Measurements from ENCODE around the gene BRWD1. TPM values are rescaled to one million over a fixed set of nuclear protein-coding genes. Genes with fewer than 3 reads are reported as not detected.

The BRWD1 gene
- total RNA-seq, 1 experiment from 2014 or later = 29.5 TPM

DNA sequence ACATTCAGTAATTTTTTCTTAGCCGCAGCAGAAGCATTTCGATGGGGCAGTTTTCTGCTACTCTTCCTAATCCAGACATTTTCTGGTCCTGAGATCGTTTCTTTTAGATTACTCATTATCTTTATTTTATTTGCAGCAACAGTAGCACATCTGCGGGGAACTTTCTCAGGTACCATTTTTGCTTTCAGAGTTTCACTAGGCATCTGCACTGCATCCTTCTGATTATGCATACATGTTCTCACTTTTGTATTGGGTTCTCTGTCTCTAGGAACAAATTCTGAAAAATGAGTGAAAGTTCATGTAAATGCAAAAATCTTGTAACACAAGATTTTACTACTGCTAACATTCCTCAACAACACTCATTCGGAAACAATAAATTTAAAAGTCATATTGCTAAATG, 126.3 kb downstream of the BRWD1 start:
- DNase-seq (ENCODE audit: low read depth, low spot score) = no peak
- in situ Hi-C loops (cut with HindIII; ENCODE audit: low pct_unique_long_range_greater_than_20kb, low sequenced_read_pairs) = no loop called here

DNA sequence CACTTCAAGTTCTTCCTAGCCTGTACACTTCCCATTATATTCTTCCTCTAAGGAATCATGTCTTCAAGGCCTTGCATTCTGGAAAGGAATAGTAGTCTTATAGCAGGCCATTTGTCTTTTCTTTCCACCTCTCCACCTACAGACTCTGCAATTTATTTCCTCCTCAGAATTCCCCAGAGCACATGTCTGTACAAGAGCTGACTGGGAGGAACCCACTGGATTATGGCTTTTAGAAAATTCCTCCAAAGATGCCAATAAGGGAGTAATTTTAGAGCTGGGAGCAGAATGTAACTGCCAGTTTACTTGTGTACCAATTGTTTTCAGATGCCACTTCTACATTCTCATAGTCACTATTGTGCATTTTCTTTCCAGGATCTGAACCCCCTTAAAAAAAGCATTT, 126.8 kb downstream of the BRWD1 start:
- no peak for DNase-seq (ENCODE audit: low read depth, low spot score)
- in situ Hi-C loops (cut with HindIII; ENCODE audit: low pct_unique_long_range_greater_than_20kb, low sequenced_read_pairs) = no loop called here

DNA sequence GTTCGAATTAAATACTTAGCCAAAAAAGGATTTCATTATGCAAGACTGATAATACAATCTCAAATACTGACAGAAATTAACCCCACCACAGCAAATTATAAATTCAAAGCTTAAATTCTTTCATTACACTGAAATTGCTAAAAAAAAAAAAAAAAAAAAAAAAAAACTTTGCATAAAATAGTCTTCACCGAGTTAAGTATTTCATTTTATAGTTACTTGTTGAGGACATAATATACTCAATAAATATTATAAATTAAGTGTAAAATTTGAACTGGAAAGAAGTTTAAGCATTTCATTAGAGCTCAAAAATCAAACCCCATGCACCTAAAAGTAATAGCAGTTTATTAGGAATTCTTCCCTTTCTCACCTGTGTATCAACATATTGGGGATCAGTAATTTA, 128.3 kb downstream of the BRWD1 start:
- in situ Hi-C loops (cut with HindIII; ENCODE audit: low pct_unique_long_range_greater_than_20kb, low sequenced_read_pairs) = no loop called here
- no peak for DNase-seq (ENCODE audit: low read depth, low spot score)

DNA sequence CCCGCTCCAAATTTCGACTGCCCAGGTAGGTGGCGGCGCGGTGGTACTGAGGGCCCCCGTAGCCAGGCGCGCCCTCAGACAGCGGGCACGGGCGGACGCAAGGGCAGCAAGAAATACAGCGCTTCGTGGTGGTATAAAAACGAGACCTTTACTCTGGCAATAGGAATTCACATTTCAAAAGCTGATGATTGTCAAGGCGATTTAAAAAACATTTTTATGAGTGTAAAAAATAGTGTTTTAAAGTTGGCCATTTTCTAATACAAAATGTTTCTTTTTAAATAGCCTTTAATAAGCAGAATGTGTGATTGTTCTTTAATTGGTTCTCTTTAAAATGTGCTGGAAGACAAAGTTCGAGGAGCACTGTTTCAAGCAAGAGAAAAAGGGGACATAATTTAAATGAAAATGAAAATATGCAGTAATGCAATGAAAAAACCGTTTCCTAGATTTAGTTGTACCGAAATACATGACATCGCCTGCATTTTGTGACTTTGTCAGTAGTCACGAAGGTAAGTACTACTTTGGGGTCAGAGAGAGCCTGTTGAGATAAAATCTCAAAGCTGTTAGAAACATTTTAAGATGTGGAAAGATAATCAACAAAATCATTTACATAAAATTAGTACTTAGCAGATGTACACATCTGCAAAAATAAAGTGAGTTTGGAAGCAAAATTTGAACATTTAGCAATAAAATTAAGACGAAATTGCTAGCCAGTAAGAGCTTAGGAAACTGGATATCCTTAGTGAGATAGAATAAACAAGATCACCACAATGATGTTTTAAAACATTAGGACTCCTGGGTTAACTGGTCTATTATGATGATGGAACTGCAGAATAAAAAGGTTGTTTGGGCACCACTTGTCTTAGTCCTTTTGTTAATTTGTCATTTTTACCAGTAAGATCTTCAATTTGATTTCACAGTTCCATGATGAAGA, 129.1 kb downstream of the BRWD1 start:
- DNase-seq (ENCODE audit: low read depth, low spot score) = no peak
- in situ Hi-C loops (cut with HindIII; ENCODE audit: low pct_unique_long_range_greater_than_20kb, low sequenced_read_pairs) = no loop called here

DNA sequence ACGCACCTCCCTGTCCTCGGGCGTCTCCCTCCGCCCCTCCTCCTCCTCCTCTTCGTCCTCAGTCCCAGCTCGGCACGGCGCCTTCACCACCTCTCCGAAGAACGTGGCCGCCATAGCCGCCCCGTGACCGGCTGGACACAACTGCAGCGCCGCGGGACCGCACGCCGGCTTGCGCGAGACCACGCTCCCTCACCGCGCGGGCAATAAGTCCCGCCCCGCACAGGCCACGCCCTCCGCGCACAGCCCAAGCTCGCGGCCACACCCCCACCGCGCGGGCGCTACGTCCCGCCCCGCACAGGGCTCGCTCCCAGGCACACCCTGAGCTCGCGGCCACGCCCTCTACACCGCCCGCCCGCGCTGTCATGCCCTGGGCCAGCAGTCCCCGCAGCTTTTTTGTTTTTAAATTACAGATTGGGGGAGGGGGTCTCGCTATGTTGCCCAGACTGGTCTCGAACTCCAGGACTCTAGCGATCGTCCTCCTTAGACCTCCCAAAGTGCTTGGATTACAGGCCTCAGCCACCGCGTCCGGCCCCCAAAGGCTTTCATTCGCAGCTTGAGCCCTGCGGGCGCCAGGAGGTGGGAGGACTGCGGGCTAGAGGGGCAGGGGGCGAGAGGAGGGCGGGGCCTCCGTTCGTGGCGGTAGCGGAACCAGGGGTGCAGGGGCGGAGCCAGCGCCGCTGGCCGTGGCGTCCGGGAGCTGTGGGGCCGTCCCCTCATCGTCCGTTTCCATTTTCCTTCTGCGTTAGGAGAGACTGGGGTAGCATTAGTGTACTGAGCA, 130.0 kb downstream of the BRWD1 start, which contains the start of gene PSMG1:
Gene PSMG1, minus strand, starts transcription at position 180 of the 778 bp plus-strand sequence. Its CDS starts 66 bp downstream, at position 114.
- DNase-seq (ENCODE audit: low read depth, low spot score) = peak; percentile 89
- in situ Hi-C loops (cut with HindIII; ENCODE audit: low pct_unique_long_range_greater_than_20kb, low sequenced_read_pairs) = no loop called here

DNA sequence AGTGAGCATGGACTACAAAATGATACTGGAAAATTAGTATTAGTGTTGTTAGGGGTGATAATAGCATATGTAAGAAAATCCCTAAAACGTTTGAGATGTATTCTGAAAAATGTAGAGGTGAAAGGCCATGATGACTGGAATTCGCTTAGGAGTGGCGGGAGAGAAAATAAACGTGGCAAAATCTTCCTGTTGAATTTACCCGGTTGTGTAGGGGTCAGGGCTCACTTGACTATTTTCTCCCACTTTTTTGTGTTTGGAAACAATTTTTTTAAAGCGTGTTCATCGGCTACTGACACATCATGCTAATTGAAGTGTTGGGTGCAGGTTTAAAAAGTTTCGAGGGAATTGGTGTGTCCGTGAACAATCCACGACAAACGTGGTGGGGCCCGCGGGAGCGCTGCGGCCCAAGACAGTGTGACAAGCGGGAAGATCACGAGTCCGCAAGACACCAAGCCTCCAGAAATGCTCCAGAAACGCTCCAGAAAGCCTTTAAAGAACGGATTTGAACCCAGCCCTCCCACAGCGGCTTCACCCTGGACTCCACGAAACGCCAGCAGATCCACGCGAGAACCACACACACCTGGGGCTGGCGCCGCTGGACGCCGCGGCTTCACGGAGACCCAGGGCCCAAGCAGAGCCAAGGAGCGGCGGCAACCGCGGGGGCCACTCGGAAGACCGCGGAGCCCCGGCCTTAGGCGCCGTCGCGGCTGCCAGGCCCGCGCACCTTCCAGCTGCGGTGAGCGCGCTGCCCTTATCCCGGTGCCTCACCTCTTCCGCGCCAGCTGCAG, 130.8 kb downstream of the BRWD1 start:
- in situ Hi-C loops (cut with HindIII; ENCODE audit: low pct_unique_long_range_greater_than_20kb, low sequenced_read_pairs) = no loop called here
- no peak for DNase-seq (ENCODE audit: low read depth, low spot score)

DNA sequence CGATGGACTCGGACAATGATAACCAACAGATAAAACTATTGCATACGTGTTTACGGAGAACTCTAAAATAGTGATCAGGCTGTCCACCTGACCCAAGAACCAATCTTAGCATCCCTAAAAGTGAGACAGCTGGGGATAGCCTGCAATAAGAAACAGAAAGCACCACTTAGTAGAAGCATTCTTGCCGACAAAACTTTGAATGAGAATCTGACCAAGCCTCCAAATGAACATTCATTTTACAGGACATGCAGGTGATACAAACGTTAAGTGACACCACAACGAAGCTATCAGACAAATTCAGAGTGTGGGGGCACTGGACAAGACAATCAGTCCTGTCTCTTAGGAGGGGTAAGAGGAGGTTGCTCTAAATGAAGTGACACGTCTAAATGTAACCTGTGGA, 131.4 kb downstream of the BRWD1 start:
- no peak for DNase-seq (ENCODE audit: low read depth, low spot score)
- in situ Hi-C loops (cut with HindIII; ENCODE audit: low pct_unique_long_range_greater_than_20kb, low sequenced_read_pairs) = no loop called here

DNA sequence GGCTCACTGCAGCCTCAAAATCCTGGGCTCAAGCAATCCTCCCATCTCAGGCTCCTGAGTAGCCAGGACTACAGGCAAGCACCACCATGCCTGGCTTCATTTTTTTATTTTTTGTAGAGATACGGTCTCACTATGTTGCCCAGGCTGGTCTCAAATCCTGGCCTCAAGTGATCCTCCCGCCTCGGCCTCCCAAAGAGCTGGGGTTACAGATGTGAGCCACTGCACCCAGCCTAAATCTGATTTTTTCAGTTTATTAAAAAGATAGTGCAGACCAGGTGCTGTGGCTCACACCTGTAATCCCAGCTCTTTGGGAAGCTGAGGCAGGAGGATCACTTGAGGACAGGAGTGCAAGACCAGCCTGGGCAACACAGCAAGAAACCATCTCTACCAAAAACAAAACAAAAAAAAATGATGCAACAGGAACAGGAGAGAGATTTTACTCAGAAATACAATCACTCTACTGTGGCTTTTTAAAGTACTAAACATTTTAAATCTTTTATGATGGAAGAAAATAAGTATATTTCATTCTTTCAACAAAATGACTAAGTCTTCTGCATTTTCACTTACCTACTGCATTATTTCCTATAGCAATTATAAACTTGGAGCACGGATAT, 132.1 kb downstream of the BRWD1 start:
- DNase-seq (ENCODE audit: low read depth, low spot score) = no peak
- in situ Hi-C loops (cut with HindIII; ENCODE audit: low pct_unique_long_range_greater_than_20kb, low sequenced_read_pairs) = no loop called here

DNA sequence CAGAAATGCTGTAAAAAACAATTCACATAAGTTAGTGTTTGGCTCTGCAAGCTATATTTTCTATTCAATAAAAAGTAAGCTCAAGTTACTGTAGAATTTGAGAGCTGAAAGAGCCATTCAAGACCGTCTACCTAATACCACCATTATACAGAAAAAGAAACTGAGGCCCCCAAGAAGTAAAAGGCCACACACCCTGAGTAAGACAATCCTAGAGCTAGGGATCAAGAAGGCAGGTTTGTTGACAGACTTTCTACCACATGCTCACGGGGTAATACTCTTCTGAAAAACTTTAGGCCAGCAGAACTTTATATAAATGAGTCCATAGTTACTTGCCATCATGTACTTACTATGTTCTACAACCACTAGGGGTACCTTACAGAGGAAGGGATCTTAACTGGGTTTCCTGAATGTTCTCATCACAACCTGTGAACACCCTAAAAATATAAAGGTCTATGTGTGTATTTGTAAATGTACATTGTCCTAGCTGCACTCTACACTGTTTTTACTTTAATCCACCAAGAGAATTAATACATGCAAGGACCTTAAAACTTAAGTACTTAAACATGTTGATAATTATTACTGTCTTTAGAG, 132.9 kb downstream of the BRWD1 start:
- in situ Hi-C loops (cut with HindIII; ENCODE audit: low pct_unique_long_range_greater_than_20kb, low sequenced_read_pairs) = no loop called here
- DNase-seq (ENCODE audit: low read depth, low spot score) = no peak

DNA sequence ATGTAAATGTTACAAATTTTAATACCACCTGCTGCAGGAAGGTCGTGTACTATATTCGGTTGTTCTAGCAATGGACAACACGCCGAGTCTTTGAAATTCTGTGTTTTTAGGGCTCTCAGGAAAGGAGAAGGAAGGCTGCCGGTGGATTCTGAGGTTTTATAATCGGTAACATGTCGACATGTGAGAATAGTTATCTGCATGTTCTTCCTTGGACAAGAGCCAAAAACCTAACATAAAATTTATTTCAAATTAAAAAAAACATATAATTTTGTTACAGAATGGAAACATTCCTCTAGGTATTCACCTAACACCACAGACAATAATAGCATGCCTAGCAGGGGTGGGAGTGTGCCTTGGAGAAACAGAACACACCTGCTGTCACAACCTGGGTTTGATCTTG, 135.0 kb downstream of the BRWD1 start:
- no peak for DNase-seq (ENCODE audit: low read depth, low spot score)
- in situ Hi-C loops (cut with HindIII; ENCODE audit: low pct_unique_long_range_greater_than_20kb, low sequenced_read_pairs) = no loop called here

DNA sequence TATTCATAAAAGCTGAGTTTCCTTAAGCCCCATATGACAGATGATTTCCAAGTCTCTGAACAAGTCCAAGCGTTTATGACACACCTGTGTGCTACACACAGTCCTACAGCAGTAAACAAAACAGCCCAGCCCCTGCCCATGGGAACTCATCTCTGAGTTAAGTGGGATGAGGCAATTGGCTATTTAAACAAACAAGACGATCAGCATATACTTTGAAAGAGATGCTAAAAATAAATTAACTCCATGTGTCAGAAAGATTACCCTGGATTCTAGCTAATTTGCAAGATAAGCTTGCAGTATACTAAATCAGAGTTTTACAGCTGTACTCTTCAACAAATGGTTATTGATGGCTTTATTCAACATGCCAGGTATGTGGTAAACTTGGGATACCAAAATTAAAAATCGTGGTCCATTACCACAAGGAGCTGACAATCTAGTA, 137.1 kb downstream of the BRWD1 start:
- in situ Hi-C loops (cut with HindIII; ENCODE audit: low pct_unique_long_range_greater_than_20kb, low sequenced_read_pairs) = no loop called here

DNA sequence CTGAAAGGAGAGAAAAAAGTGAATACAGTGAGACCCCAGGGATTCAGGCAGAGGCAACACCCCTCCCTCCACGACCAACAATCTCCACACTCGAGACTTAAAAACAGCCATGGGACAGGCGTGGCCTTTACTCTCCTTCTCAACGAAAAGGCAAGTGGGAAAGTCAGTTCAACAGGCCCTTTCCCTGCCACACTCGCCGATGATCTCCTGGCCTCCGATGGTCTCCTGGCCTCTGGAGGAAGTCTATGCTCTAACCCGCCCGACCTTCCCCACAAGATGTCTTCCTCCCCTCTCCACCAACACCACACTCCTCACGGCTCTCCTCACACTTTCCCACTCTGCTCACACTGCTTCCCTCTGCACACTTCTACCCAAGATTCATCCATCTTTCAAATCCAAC, 137.8 kb downstream of the BRWD1 start:
- no peak for DNase-seq (ENCODE audit: low read depth, low spot score)
- in situ Hi-C loops (cut with HindIII; ENCODE audit: low pct_unique_long_range_greater_than_20kb, low sequenced_read_pairs) = no loop called here

More for the DNA sequence above, 137.1 kb downstream of the BRWD1 start:
- no peak for DNase-seq (ENCODE audit: low read depth, low spot score)

DNA sequence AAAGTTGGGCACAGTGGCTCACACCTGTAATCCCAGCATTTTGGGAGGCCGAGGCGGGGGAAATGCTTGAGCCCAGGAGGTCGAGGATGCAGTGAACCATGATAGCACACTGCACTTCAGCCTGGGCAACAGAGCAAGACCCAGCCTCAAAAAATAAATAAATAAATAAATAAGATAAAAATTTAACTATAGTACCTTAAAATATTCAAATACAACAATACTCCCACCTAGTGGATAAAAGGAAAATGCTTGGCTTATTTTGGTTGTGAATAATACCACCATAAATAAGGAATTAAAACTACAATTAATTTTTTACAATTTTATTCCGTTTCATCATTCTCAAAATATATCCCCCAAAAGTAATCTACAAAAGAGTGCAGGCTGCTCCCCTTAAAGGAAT, 138.3 kb downstream of the BRWD1 start:
- in situ Hi-C loops (cut with HindIII; ENCODE audit: low pct_unique_long_range_greater_than_20kb, low sequenced_read_pairs) = no loop called here

DNA sequence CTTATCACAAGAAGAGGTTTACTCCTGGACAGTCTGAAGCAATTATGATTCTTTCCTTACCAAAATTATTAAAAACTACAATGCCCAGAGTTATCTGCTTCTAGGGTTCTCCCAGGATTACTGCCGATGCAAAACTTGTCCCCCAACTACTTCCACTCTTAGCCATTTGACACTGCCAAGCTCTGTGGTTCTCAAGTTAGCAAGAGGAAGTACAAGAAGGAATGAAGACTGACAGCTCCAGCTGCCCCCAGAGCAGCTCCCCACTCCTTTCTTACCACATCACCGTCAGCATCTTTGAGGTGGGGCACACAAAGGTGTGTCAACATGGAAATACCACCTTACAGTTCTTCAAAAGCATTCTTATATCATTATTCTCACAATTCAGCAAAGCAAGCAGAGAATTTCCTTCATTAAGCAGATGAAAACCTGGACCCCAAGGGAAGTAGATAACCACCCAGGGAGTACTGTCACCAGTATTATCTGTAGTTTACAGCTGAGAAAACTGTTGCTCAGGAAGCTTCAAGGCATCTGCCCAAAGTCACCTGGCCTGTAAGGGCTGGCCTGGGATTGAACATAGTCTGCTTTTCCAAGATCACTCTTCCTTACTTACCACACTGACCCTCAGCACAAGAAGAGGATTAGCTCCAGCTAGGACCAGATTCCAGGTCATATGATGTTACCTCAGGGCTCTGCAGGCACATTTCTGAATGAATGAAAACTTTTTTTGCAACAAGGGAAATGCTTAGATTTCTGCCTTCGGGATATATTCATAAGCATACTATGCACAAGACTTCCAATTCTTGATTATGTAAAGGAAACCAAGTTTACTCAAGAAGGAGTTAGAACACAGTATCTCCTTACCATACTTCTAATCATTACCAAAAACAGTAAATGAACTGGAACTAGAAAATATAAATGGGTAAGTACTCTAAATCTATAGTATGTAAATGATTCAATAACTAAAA, 139.4 kb downstream of the BRWD1 start:
- DNase-seq (ENCODE audit: low read depth, low spot score) = peak; percentile 46
- in situ Hi-C loops (cut with HindIII; ENCODE audit: low pct_unique_long_range_greater_than_20kb, low sequenced_read_pairs) = no loop called here

More for the DNA sequence above, 138.3 kb downstream of the BRWD1 start:
- DNase-seq (ENCODE audit: low read depth, low spot score) = peak; percentile 49

DNA sequence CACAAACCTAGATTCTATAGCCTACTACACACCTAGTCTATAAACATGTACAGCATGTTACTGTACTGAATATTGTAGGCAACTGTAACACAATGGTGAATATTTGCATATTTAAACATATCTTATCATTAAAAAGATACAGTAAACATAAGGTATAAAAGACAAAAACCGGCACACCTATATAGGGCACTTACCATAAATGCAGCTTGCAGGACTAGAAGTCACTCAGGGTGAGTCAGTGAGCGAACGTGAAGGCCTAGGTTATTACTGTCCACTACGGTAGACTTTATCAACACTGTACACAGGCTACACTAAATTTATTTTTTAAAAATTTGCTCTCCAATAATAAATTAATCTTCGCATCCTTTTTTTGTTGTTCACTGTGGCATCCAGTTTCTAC, 143.5 kb downstream of the BRWD1 start:
- DNase-seq (ENCODE audit: low read depth, low spot score) = no peak
- in situ Hi-C loops (cut with HindIII; ENCODE audit: low pct_unique_long_range_greater_than_20kb, low sequenced_read_pairs) = no loop called here

DNA sequence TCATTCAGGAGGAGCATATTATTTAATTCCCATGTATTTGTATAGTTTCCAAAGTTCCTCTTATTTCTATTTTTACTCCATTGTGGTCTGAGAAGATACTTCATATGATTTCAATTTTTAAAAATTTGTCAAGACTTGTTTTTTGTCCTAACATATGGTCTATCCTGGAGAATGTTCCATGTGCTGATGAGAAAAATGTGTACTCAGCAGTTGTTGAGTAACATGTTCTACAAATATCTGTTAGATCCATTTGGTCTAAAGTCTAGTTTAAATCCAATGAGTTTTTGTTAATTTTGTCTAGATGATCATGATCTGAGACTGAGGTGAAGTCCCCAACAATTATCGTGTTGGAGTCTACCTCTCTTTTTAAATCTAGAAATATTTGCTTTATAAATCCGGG, 144.6 kb downstream of the BRWD1 start:
- in situ Hi-C loops (cut with HindIII; ENCODE audit: low pct_unique_long_range_greater_than_20kb, low sequenced_read_pairs) = no loop called here
- DNase-seq (ENCODE audit: low read depth, low spot score) = no peak

All from SK-MEL-5 (cell line).